Right lobe of liver (tissue), 4 donors: Measurements from ENCODE around the gene EHD1.

Experiments
- POLR2A ChIP-seq: fragments of 450-650 bp; IDR thresholded peaks from one replicate; pipeline ENCODE4 v1.6.1; 2017; ENCODE audit warnings: antibody characterized with exemption, mild to moderate bottlenecking
- TF ChIP-seq, protein P1 (sequence below), 4 donors: fragments of 200-600 bp in 3 of 4; fragments of 450-650 bp in 1 of 4; IDR thresholded peaks; one replicate each; pipeline versions ENCODE4 v1.5.1 to v1.8.0; 2016 to 2022; ENCODE audit warnings: antibody characterized with exemption in 4 of 4, mild to moderate bottlenecking in 2 of 4
- donor health status: DM: no; HTN: no; CAD: no.
- donor health status: DM: no; HTN: no; CAD: no.
- donor health status: DM: no; HTN: yes; CAD: no.

DNA sequence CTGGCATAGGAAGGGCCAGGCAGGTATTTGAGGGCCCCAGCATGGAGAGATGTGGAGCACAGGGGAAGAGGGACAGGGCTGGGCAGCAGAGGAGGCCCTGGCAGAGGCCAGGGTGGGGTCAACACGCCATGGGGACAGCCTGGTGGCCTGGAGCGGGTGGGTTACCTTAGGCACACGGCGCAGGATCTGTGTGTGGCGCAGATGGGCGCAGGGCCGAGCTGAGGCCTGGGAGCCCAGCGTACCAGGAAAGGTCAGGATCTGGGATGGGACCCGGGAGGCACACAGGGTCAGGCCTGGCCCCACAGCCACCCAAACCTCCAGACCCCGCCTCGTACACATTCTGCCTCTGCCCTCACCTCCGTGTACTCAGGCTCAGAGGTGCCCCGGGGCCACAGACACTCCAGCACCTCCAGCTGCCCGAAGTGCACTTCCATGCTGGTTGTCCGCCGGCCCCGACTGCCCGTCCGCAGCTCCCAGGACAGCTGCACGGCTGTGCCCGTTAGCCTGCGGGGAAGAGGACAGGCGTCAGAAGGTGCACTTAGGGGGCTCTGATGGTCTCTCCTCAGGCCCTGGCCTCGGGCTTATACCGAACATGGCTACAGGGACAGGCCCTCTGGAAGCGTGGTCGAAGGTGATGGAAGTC is 32.2 kb upstream of the EHD1 start:
- TF ChIP-seq, protein P1, sequence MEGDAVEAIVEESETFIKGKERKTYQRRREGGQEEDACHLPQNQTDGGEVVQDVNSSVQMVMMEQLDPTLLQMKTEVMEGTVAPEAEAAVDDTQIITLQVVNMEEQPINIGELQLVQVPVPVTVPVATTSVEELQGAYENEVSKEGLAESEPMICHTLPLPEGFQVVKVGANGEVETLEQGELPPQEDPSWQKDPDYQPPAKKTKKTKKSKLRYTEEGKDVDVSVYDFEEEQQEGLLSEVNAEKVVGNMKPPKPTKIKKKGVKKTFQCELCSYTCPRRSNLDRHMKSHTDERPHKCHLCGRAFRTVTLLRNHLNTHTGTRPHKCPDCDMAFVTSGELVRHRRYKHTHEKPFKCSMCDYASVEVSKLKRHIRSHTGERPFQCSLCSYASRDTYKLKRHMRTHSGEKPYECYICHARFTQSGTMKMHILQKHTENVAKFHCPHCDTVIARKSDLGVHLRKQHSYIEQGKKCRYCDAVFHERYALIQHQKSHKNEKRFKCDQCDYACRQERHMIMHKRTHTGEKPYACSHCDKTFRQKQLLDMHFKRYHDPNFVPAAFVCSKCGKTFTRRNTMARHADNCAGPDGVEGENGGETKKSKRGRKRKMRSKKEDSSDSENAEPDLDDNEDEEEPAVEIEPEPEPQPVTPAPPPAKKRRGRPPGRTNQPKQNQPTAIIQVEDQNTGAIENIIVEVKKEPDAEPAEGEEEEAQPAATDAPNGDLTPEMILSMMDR (IDR thresholded peaks at IDR 0.05) = no peak
- no peak for TF ChIP-seq POLR2A
